ENCODE measurements around the gene TTYH3.
"Not testable (repeated sequence)": the region's sequence is repeated elsewhere in the genome, so short reads cannot be mapped to it uniquely, and the experiment has no call there.

TTYH3 gene

GRCh38 chr7:2603044-2603965 is 28.5 kb upstream of the TTYH3 start:
- no peak for DNase-seq

GRCh38 chr7:2604608-2605174 is 27.1 kb upstream of the TTYH3 start:
- DNase-seq, result no peak

GRCh38 chr7:2605608-2606538 is 25.9 kb upstream of the TTYH3 start:
- DNase-seq, result no peak

GRCh38 chr7:2606539-2606936 is 25.2 kb upstream of the TTYH3 start:
- no peak for DNase-seq

GRCh38 chr7:2607122-2607922 is 24.5 kb upstream of the TTYH3 start:
- no peak for DNase-seq

GRCh38 chr7:2607923-2608904 is 23.6 kb upstream of the TTYH3 start:
- no peak for DNase-seq

- DNase-seq, result no peak
Measured at GRCh38 chr7:2608921-2609411, 22.8 kb upstream of the TTYH3 start.

- DNase-seq, result not testable (repeated sequence)
Measured at GRCh38 chr7:2609646-2610045, 22.1 kb upstream of the TTYH3 start.

GRCh38 chr7:2610466-2610865 is 21.3 kb upstream of the TTYH3 start:
- no peak for DNase-seq

GRCh38 chr7:2610898-2611297 is 20.9 kb upstream of the TTYH3 start:
- no peak for DNase-seq

- DNase-seq, result no peak
Measured at GRCh38 chr7:2611401-2611800, 20.4 kb upstream of the TTYH3 start.

GRCh38 chr7:2611922-2612321 is 19.9 kb upstream of the TTYH3 start:
- no peak for DNase-seq

- no peak for DNase-seq
Measured at GRCh38 chr7:2612445-2613097, 19.2 kb upstream of the TTYH3 start.

GRCh38 chr7:2613098-2613930 is 18.5 kb upstream of the TTYH3 start:
- no peak for DNase-seq

GRCh38 chr7:2613931-2614600 is 17.7 kb upstream of the TTYH3 start:
- no peak for DNase-seq

- no peak for DNase-seq
Measured at GRCh38 chr7:2614631-2615330, 17.0 kb upstream of the TTYH3 start.

- no peak for DNase-seq
Measured at GRCh38 chr7:2616387-2617324, 15.1 kb upstream of the TTYH3 start.

Data from stimulated activated CD4-positive, alpha-beta T cell treated with anti-CD3 and anti-CD28 coated beads, Interleukin-4, amount 100 ng/mL, for 1 hour (primary cell).